Gastrocnemius medialis (tissue), 4 donors: ENCODE results near the gene MARF1. TPM values are rescaled to one million over a fixed set of nuclear protein-coding genes. Genes with fewer than 3 reads are reported as not detected.
A peak's percentile ranks its signal among the peaks of the same experiment; 100 is the strongest.
"Not testable (repeated sequence)": the region's sequence is repeated elsewhere in the genome, so short reads cannot be mapped to it uniquely, and the experiment has no call there.

Experiments
- ATAC-seq, 2 donors: fragments of 150-250 bp; one replicate each; pipeline ENCODE4 v1.9.1; 2016
- DNase-seq, 2 donors: peaks; one replicate each; pipeline ENCODE4 v3.0.0-alpha.2; 2019
- H3K27ac ChIP-seq, 4 donors: fragments of 200-600 bp; sonication (generic); 1 replicate in 1 of 4; 2 replicates in 3 of 4; pipeline ENCODE4 v1.5.1; 2016 to 2018; ENCODE audit warnings: mild to moderate bottlenecking in 2 of 4, moderate library complexity in 1 of 4
- H3K27me3 ChIP-seq, 3 donors: fragments of 200-600 bp; sonication (generic) in 2 of 3; 1 replicate in 1 of 3; 2 replicates in 2 of 3; pipeline versions ENCODE4 v1.5.1 to v1.6.0; 2016 to 2019; ENCODE audit warnings: mild to moderate bottlenecking in 1 of 3, moderate library complexity in 1 of 3
- H3K36me3 ChIP-seq, 2 donors: fragments of 200-600 bp; sonication (generic) in 1 of 2; one replicate each; pipeline ENCODE4 v1.5.1; 2017 to 2018
- H3K4me1 ChIP-seq, 2 donors: fragments of 200-600 bp; sonication (generic) in 1 of 2; one replicate each; pipeline ENCODE4 v1.5.1; 2016 to 2017; ENCODE audit warnings: mild to moderate bottlenecking in 2 of 2
- H3K4me3 ChIP-seq, 4 donors: fragments of 200-600 bp; sonication (generic) in 3 of 4; 1 replicate in 1 of 4; 2 replicates in 3 of 4; pipeline ENCODE4 v1.5.1; 2016 to 2019; ENCODE audit warnings: mild to moderate bottlenecking in 2 of 4
- H3K9me3 ChIP-seq, 3 donors: fragments of 200-600 bp; sonication (generic) in 2 of 3; 1 replicate in 1 of 3; 2 replicates in 2 of 3; pipeline ENCODE4 v1.5.1; 2016 to 2019
- CTCF ChIP-seq, 5 experiments: fragments of 450-650 bp in 3 of 5; fragments of 200-600 bp in 2 of 5; sonication (generic) in 2 of 5; IDR thresholded peaks in 4 of 5; conservative IDR thresholded peaks in 1 of 5; 1 replicate in 4 of 5; 2 replicates in 1 of 5; pipeline ENCODE4 v1.5.1; 2016 to 2019; ENCODE audit warnings: antibody characterized with exemption in 5 of 5, mild to moderate bottlenecking in 3 of 5, moderate library complexity in 3 of 5
- POLR2A ChIP-seq, 2 donors: fragments of 450-650 bp; IDR thresholded peaks; one replicate each; pipeline ENCODE4 v1.6.1; 2017; ENCODE audit warnings: antibody characterized with exemption in 2 of 2, mild to moderate bottlenecking in 2 of 2, moderate library complexity in 2 of 2
- in situ Hi-C, 4 donors: fragments of 200-750 bp; cut with MboI; loops; one replicate each; pipeline versions ENCODE4 v1.15.0 to v1.8.0; 2017; ENCODE audit warnings: low sequenced_read_pairs in 4 of 4
- intact Hi-C: fragments of 100-400 bp; cut with DNase I; formaldehyde crosslinking; loops from one replicate; pipeline ENCODE4 v1.15.1; 2023; ENCODE audit warnings: low total_unique reads
- total RNA-seq, 4 donors: library from RNA; depleted of rRNA; stranded (reverse); fragments of >200 nt; gene quantifications; one replicate each; pipeline versions ENCODE4 v1.1.0 to v1.2.3, GENCODE V29; 2016

Gene MARF1
- total RNA-seq, 4 donors from 2014 or later = 19.5 to 29.8 (median 26.5) TPM

- ATAC-seq (no peak), DNase-seq (no peak)
- intact Hi-C loops = no loop called here
- H3K36me3 ChIP-seq = peaks cover 0 to 13% of the 10 kb centered on the region in 2 donors
- H3K27me3 ChIP-seq = no peaks in the 10 kb centered on the region
- in situ Hi-C loops = loop anchor here in 1 of 4 donors (10.0 kb wide), 1 partner anchor 60 kb away; no protein-coding TSS in a partner anchor
- no peak overlapping the region for H3K27ac ChIP-seq
- no peaks in the 10 kb centered on the region for H3K9me3 ChIP-seq
- H3K4me3 ChIP-seq = no peak overlapping the region
- H3K4me1 ChIP-seq = peaks cover 14 to 20% of the 10 kb centered on the region in 2 donors
- TF ChIP-seq POLR2A (IDR thresholded peaks at IDR 0.05) (no peak), CTCF (IDR thresholded peaks at IDR 0.05 in 4 of 5, conservative IDR thresholded peaks at IDR 0.05 in 1 of 5) (no peak)
These were observed 31.6 kb upstream of the MARF1 start for GRCh38 chr16:15674571-15674970.

GRCh38 chr16:15672514-15673167 lies 29.7 kb upstream of the MARF1 start:
- H3K4me3 ChIP-seq = peak overlapping the region; percentile 8 to 44 (median 22)
- peak; percentile 91 to 95 for DNase-seq
- peaks cover 4 to 9% of the 10 kb centered on the region in 2 donors for H3K36me3 ChIP-seq
- H3K4me1 ChIP-seq = peaks cover 14 to 20% of the 10 kb centered on the region in 2 donors
- in situ Hi-C loops (loop anchor here in 1 of 4 donors (10.0 kb wide), 1 partner anchor 62 kb away; no protein-coding TSS in a partner anchor), intact Hi-C loops (loop anchor here (2.0 kb wide), 1 partner anchor 22 kb away; the partner anchor contains the start of gene NDE1)
- peak overlapping the region; percentile 79 to 90 (median 83) for H3K27ac ChIP-seq
- ATAC-seq = peak; percentile 99
- no peaks in the 10 kb centered on the region for H3K9me3 ChIP-seq
- no peaks in the 10 kb centered on the region for H3K27me3 ChIP-seq
- TF ChIP-seq CTCF (IDR thresholded peaks at IDR 0.05 in 4 of 5, conservative IDR thresholded peaks at IDR 0.05 in 1 of 5) (no peak), POLR2A (IDR thresholded peaks at IDR 0.05) (peak in 1 of 2 donors; percentile 49)

GRCh38 chr16:15672127-15672513 lies 29.2 kb upstream of the MARF1 start:
- intact Hi-C loops = loop anchor here (2.0 kb wide), 1 partner anchor 21 kb away; the partner anchor contains the start of gene NDE1

GRCh38 chr16:15671530-15672117 lies 28.7 kb upstream of the MARF1 start:
- DNase-seq (no peak), ATAC-seq (no peak)
- Histone ChIP-seq H3K4me1 (peaks cover 14 to 20% of the 10 kb centered on the region in 2 donors), H3K27me3 (no peaks in the 10 kb centered on the region), H3K4me3 (no peak overlapping the region), H3K36me3 (peaks cover 4 to 16% of the 10 kb centered on the region in 2 donors), H3K9me3 (no peaks in the 10 kb centered on the region), H3K27ac (peak overlapping the region; percentile 79 to 90 (median 83))
- intact Hi-C loops (loop anchor here (2.0 kb wide), 1 partner anchor 21 kb away; the partner anchor contains the start of gene NDE1), in situ Hi-C loops (loop anchor here in 1 of 4 donors (10.0 kb wide), 1 partner anchor 63 kb away; no protein-coding TSS in a partner anchor)
- no peak for TF ChIP-seq CTCF (IDR thresholded peaks at IDR 0.05 in 4 of 5, conservative IDR thresholded peaks at IDR 0.05 in 1 of 5)
- no peak for TF ChIP-seq POLR2A (IDR thresholded peaks at IDR 0.05)

More at GRCh38 chr16:15672127-15672513, 29.2 kb upstream of the MARF1 start:
- peak overlapping the region in 1 of 4 donors; percentile 24 for H3K4me3 ChIP-seq
- peak overlapping the region; percentile 79 to 90 (median 83) for H3K27ac ChIP-seq
- peaks cover 4 to 12% of the 10 kb centered on the region in 2 donors for H3K36me3 ChIP-seq
- peak in 1 of 2 donors; percentile 19 for DNase-seq
- peak; percentile 18 to 38 for ATAC-seq
- H3K9me3 ChIP-seq, H3K27me3 ChIP-seq: not testable (repeated sequence)
- peaks cover 14 to 20% of the 10 kb centered on the region in 2 donors for H3K4me1 ChIP-seq
- in situ Hi-C loops = loop anchor here in 1 of 4 donors (10.0 kb wide), 1 partner anchor 63 kb away; no protein-coding TSS in a partner anchor
